D341Med (cell line): ENCODE results near the gene HIPK2.

Source experiments
- DNase-seq: peaks from one replicate; pipeline ENCODE4 v3.0.0; 2012; ENCODE audit warnings: low spot score

HIPK2 gene

DNA sequence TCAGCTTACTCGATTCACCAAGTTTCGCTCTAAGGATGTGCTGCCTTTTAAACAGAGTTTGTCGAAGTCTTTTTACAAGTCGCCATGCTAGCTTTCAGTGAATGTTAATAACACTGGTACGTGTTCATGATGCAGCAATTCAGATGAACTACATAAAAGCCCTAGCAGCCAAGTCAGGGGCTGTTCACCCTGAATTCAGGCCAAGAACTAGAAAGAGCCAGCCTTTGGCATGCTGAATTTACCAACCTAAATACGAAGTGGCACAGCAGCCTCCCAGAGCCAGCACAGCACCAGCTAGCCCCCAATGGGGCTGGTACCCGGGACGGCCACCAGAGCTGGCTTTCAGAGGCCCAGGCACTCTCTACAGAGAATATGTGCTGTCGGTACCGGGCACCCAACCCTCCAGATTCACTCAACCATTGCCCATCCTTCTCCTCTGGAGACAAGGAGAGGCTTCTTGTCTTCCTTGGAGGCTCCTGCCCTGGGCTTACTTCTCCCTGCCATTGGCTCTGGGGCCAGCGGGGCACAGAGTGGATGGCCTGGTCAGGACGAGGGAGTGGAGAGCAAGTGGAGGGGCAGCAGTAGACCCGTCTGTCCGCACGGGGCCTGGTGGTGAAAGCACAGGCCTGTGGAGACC, 64.2 kb downstream of the HIPK2 start:
- no peak for DNase-seq

DNA sequence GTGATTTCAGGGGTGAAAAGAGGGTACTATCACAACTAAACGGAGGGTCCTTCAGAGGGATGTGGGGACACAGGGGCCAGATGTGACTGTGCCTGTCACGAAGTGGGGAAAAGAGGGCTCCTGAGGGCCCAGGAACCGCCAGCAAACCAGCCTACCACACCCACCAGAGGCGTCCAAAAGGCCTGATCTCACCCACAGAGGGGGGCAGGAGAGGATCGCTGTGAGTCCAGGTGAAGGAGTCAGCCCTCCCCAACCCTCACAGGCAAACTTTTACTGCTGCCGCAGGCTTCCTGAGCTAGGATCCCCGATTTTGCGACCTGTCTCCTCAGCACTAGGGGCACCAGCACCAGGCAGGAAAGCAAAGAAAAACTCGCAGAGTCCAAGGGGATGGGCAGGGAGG, 64.7 kb downstream of the HIPK2 start:
- DNase-seq: no peak

DNA sequence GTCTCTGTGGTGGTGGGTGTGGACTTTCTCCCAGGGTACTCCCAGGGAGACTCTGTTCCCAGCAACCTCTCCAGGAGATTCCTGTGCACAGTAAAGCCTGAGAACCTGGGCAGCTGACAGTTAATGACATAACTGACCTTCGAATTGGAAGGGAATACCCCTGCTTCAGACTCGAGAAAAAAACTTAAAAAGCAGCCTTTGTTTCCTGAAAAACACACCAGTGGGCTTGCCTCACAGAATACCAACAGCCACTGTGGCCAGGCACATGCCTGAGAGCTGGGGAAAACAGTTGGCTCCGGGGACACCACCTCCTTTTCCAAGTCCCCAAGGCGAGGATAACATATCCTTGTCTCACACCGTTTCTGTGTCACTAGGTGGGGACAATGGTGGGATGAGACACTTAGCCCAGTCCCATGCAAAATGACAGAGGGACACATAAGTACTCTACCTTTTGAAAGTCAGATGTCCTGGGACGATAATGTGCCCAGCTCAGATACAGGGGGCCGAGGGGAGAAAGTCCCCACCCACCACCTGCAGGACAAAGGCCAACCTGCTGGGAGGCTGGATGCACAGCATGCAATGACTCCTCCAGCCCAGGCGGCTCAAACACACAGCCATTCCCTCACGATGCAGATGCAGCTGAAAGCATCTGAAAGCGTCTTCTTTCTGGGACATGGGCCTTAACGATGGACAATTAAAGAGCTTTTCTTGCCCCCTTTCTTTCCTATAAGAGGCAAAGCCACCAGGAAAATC, 65.6 kb downstream of the HIPK2 start:
- DNase-seq: no peak

DNA sequence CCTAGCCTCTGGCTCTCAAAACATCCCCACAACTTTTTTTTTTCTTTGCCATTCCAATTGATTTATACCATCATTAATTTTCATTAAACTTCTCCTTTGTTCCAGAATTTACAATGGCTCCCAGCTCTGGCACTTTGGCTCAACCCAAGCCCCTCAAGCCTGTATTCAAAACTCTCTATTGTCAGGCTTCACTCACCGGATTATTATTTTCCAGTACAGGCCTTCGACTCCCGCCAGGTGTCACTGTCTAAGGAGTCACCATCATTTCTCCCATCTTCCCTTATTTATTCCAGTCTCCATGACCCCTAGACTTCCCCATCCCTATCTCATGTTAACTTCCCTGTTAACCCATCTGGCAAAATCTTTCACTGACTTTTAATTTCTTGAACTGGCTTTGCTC, 67.8 kb downstream of the HIPK2 start:
- no peak for DNase-seq

DNA sequence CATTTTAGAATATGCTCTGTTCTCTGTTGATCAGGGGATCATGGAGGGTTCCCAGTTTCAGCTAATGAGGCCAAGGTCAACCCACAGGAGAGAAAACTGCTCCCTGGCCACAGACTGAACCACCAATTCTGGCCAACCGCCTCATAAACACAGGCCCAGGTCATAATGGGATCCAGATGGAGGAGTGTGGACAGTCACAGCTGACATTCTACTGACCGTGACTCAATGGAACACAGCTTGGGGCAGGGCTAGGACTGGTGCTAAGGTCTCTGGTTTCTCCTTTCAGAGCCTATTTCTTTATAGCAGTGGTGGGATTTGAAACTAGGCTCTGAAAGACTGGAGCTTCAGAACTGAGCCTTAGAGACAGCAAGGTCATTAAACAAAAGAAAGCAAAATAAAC, 68.3 kb downstream of the HIPK2 start:
- no peak for DNase-seq

DNA sequence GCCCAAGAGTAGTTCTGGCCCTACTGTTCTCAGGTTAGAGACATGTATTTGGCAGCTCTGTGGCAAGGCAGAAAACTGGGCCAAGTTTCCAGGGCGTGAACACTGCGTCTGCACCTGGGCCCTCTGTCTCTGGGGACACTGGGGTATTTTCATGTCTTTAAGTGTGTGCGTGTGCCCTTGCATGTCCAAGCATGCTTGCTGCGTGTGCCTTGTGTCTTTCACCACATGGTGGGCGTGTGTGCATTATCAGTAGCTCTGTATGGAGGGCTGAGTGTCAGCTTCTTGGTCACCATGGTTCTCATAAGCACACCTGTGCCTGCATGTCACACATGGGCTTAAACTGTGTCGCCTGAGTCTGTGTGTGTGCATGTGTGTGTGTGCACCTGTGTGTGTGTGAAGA, 69.3 kb downstream of the HIPK2 start:
- DNase-seq: no peak

DNA sequence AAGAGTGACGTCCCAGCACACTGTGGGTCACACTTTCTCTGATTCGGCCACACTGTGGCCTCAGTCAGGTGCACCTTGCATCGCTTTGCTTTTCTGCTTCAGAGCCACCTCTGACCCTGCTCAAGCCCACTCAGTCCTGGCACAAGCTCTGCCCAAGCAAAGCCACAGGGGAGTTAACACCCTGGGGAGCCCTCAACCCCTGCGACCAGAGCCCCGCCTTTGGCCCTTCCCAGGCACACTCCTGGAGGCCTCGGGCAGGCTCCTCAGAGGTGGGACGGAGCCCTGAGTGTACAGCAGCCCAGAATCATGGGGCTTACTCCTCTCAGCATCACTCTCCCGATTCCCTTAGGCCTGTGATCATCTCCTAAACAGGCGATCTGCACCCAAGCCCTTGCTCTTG, 71.0 kb downstream of the HIPK2 start:
- no peak for DNase-seq

DNA sequence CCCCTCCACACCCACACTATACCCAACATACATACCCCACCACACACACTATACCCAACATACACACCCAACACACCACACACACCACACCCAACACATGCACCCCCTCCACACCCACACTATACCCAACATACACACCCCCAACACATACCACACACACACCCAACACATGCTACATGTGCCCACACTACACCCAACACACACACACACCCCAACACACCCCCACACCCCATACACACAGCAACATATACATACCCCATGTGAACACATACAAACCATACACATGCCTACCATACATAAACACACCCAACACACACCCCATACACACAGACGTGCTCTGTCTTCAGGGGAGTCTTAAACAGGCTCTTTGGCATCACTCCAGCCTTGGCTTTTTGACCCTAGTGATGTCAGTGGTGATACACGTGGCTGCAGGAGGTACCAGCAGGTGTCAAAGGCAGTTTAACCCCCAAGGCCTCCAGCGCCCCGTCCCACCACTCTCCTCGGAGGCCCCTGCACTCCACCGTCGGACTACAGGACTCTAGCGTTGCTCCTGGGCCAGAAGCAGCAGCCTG, 73.4 kb downstream of the HIPK2 start:
- DNase-seq: no peak

DNA sequence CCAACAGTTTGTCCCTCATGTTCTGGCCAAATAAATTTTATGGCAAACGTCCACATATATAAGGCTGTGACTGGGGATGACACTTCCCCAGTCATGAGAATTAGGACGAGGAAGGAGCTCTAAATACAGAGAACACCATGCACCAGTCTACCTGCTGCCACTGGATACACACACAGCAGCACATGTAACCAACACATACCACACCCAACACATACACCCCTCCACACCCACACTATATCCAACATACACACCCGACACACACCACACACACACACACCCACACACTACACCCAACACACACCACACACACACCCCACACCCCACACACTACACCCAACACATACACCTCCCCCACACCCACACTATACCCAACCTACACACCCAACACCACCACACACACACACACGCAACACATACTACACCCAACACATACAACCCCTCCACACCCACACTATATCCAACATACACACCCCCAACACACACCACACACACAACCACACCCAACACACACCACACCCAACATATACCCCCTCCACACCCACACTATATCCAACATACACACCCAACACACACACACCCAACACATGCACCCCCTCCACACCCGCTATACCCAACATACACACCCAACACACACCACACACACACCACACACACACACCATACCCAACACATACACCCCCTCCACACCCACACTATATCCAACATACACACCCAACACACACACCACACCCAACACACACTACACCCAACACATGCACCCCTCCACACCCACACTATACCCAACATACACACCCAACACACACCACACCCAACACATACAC, 74.1 kb downstream of the HIPK2 start:
- no peak for DNase-seq

DNA sequence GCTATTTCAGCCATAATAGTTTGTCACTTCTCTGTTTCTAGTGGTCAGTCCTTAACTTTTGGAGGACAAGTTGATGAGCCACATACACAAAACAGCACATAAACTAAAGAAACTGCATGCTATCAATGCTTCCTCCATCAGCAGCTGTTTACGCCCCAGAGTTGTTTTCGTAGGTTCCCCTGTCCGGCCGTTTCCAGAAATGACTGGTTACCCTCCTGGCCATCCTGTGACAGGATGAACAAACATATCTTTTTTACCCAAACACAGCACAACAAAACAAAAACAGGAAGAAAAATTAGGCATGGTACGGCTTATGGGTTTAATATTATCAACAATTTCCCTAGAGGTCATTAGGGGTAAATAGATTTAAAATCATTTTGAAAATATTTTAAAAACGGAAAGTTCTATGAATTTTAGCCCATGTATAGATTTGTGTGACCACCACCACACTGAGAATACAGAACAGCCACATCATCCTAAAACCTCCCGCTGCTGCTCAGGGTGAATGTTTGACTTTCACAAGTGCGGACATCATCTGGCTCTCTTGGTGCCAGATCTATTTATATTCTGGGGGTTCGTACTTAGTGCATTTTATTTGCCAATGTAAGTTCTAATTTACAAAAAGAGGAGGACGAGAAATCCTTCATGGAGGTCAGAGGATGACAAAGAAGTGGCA, 74.8 kb downstream of the HIPK2 start:
- DNase-seq: no peak

DNA sequence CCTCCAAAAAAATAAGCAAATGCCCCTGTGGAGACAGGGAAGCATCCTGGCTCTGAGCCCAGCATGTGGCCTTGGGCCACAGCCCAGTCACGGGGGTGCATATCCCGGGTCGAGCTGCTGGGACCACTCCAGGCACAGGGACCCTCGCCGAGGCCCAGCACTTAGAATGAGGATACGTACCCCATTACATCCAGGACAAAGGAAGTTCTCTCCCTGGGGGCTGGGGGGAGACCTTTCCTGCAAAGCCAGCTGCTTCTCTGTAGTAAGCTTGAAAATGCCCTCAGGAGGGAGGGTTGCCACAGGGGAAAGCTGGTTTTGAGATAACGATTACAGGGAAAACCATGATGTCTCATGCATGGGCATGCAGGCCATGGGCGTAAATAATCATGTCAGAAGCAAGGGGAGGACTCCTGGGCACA, 75.5 kb downstream of the HIPK2 start:
- DNase-seq: no peak

DNA sequence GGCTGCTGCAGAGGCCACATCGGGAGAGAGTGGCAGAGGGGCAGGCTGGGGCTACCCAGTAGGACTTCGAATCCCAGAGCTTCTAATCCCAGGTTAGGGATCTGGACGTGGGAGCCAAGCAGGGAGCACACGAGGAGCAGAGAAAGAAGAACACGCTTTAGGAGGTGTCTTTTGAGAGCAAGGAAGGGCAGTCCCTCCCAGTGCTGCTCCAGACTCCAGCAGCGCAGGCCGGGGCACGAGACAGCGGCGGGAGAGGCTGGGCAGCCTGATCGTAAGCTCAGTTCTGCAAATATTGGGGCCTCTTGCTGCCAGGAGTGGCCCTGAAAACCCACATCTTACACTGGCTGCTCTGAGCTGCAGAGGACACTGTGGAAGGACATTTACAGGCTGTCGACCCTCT, 75.9 kb downstream of the HIPK2 start:
- no peak for DNase-seq

DNA sequence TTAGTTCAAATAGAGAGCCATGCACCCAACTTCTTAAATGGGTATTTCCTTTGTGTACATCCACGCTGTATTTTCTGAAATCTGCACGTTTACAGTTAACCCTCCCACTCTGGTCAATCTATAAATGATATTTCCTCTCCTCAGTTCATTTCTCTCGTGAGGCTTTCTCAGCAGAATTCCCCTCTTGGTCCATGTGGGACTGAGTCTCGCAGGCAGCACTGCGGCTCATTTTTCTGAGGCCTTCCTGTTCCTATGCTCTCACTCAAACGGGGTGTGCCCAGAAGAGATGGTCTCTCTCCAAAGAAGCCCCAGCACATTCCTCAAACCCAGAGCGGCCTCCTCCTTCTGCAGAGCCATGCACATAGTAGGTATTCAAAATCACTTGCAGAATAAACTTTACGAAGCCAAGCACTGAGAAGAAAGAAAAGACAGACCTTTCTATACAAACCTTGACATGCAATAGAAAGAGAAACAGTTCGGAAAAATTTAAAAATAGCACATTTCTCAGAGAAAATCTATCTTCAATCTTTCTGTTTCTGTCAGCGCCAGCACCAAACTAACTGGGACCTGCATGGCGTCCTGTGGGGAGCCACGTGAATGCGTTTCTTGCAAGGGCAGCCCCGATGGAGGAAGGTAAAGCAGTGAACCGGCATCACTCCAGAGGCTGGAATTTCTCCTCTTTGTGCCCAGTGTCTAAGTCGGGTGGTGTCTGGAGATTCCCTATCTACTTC, 77.1 kb downstream of the HIPK2 start:
- no peak for DNase-seq

DNA sequence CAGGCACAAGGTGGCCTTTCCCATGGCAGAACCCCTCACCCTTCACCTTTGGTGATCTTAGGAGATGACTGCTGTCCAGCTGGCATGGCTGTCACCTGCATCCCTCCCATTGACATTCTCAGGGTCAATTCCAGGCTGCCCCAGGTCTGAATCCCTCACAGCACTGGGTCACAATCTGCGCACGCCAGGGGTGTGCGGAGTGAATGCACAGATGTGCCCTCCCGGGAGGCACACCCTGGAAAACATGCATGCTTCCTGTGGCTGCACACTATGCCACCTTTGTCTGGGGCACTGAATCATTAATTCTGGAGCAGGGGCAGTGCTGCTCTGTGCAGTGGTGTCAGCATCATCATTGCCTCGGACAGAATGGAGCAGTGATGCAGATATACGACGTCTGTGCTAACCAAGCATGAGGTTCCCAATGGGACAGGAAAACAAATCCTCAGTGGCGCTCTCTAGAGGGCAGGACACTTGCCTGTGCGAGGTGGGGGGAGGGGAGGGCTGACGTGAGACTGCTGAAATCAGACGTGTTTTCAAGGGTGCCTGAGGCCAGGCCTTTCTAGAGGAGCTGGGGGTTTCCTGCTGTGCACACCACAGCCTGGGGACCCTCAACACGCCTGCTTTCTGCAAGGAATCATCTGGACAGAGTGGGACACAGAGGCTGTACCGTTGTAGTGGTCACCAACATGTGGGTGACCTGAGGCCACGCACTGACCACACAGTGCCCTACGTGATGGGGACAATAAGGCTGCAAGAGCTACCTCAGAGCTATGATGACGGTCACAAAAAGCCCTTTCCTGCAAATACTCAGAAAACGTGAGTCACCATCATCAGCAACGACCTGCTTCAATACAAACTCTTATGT, 77.9 kb downstream of the HIPK2 start:
- DNase-seq: no peak

DNA sequence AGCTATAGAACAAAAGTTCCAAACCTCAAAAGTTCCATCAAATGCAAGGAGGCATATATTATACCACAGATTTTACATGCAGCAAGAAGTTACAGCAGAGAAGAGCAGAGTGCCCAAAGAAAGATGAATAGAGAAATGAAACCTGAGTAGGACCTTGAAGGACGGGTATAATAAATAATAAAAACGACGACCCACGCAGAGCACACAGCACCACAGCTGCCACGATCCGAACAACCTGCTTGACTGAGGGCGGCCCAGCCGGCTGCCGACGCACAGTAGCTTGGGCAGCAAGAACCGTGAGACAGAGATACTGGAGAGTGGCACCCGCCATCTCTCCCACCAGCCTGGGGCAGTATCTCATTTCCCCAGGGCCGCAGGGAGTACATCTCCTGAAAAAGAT, 79.0 kb downstream of the HIPK2 start:
- no peak for DNase-seq

DNA sequence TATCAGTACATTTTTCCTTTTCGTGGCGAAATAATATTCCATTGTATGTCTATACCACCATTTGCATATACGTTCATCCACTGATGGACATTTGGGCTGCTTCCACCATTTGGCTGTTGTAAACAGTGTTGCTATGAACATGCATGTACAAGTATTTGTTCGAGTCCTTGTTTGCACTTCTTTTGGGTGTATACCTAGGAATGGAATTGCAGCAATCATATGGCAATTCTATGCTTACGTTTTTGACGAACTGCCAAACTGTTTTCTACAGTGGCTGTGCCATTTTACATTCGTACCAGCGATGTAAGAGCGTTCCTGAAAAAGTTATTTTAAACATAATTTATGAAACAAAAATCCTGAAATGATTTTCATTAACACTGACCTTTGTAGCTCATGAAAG, 79.5 kb downstream of the HIPK2 start:
- no peak for DNase-seq

DNA sequence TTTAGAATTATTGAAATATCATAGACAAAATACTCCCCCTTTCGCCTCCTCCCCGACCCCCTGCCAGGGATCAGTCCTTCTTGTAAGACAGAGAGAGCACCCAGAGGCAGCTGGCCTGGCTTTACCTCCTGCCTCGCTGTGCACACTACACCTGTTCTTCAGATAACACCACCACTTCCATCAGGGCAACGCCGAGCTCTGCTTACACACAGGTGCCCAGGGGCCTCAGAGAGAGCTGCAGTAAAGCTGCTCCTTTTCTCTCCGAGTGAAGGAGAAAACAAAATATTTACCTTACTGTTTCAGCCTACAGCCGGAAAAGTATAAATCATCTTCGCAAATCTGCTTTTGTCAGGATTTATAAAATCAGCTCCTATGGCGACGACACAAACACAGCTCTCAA, 80.7 kb downstream of the HIPK2 start:
- no peak for DNase-seq

DNA sequence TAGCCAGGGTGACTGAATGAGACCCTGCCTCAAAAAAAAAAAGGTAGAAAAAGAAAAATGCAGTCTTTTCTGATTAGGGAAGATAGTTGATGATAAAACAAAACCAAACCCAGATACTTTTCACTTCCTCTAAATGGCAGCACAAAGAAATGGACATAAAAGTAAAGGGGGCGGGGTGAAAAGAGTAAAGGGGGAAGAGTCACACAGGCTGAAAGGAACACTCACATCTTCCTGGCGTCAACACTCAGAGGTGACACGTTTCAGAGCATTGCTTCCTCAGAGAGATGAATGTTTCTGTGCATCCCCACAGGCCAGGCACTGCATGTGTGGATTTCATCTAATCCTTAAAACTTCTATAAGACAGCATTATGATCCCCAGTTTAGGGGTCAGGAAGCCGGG, 81.2 kb downstream of the HIPK2 start:
- no peak for DNase-seq

DNA sequence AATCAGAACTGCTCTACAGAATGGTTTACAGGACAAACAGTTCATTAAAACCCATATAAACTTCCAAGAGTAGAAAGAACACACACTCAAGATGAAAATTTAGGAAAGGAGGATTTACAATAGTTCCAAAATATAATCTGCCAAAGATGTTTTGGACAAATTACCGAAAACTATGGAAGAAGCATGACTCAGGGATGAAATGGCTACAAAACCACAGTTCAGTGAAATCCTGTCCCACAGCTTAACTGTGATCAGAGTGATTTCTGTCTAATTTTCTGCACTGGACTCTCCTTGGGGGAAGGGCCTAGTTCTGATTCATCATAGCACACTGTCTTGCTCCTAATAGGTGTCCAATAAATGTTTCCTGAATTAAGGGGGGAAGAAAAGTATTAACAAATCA, 82.2 kb downstream of the HIPK2 start:
- no peak for DNase-seq

DNA sequence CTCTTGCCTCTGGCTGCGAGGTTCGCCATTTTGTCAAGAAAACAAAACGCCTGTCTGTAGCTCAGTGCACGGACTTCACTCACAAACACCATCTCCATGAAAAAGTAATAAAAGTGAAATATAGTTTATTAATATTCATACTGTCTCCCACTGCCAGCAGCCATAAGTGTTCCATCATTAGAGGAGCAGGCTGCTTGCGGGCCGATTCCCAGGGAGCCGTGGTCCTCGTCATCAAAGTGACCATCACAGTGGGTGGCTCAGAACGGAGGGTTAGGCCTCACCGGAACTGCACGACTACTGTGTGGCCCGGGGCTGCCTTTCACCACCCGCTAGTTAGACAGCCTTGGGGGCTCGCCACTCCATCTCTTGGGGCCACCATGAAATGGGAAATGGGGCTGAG, 82.7 kb downstream of the HIPK2 start:
- no peak for DNase-seq

DNA sequence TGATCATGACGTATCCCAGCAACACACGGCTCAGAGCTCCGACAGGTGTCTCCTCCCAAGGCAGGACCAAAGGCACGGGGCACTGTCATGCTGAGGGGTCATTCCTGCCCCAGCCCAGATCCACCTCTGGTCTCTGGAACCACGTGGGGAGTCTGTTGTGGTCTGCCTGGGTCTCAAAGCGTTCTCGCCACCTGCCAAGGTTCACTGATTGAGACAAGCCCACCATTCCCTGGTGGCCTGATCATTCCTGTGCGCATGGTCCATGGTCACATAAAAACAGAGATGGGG, 83.5 kb downstream of the HIPK2 start:
- no peak for DNase-seq
